OCI-LY7 (cell line): ENCODE data around the gene USP6. TPM values are rescaled to one million over a fixed set of nuclear protein-coding genes. Genes with fewer than 3 reads are reported as not detected.

Source experiments
- BruUV-seq: library from RNA; stranded (reverse); fragments of 400-500 nt; replicated peaks from 2 replicates; lab custom pipeline; 2021; lab: Mats Ljungman, UMichigan
- CTCF ChIA-PET: fragments of 300-600 bp; sonication (Branson Sonifier 250); formaldehyde crosslinking; loops from one replicate; lab custom pipeline; 2022; ENCODE audit warnings: antibody characterized with exemption; ENCODE audit not compliant: unreplicated experiment; lab: Charles Lee
- POLR2A ChIA-PET: fragments of 300-600 bp; sonication (Branson Sonifier 250); formaldehyde crosslinking; loops from one replicate; lab custom pipeline; 2022; ENCODE audit warnings: antibody characterized with exemption; lab: Charles Lee
- DNase-seq: peaks from one replicate; pipeline ENCODE4 v3.0.0-alpha.2; 2015; ENCODE audit warnings: low spot score
- H2AFZ ChIP-seq: fragments of 200-600 bp; sonication (generic), shearing (Covaris generic); 2 replicates; pipeline ENCODE4 v1.6.1; 2014; ENCODE audit warnings: mild to moderate bottlenecking, antibody characterized with exemption, low read length, moderate library complexity
- H3K27ac ChIP-seq: fragments of 200-600 bp; sonication (generic); 2 replicates; pipeline ENCODE4 v1.5.1; 2014; ENCODE audit warnings: mixed run types, low read depth, mild to moderate bottlenecking, moderate library complexity, low read length, inconsistent platforms; ENCODE audit not compliant: poor library complexity, severe bottlenecking
- H3K36me3 ChIP-seq: fragments of 200-600 bp; sonication (generic); 2 replicates; pipeline ENCODE4 v1.6.1; 2014; ENCODE audit warnings: mild to moderate bottlenecking, antibody characterized with exemption, low read length, moderate library complexity, mixed read lengths; ENCODE audit not compliant: insufficient read depth
- H3K4me1 ChIP-seq: fragments of 200-600 bp; sonication (generic); 2 replicates; pipeline ENCODE4 v1.5.1; 2014; ENCODE audit warnings: mild to moderate bottlenecking, low read length; ENCODE audit not compliant: insufficient read depth, poor library complexity, severe bottlenecking
- H3K4me2 ChIP-seq: fragments of 200-600 bp; sonication (generic); 2 replicates; pipeline ENCODE4 v1.6.1; 2014; ENCODE audit warnings: mild to moderate bottlenecking, low read length
- H3K4me3 ChIP-seq: fragments of 200-600 bp; sonication (generic); 2 replicates; pipeline ENCODE4 v1.5.1; 2014; ENCODE audit warnings: mild to moderate bottlenecking, low read depth, low read length; ENCODE audit not compliant: poor library complexity, severe bottlenecking
- H3K79me2 ChIP-seq: fragments of 200-600 bp; sonication (generic); 2 replicates; pipeline ENCODE4 v1.6.1; 2016; ENCODE audit warnings: low read depth, mild to moderate bottlenecking, low read length, moderate library complexity, mixed read lengths; ENCODE audit not compliant: insufficient read depth
- H3K9me2 ChIP-seq: fragments of 200-600 bp; sonication (generic); 2 replicates; pipeline ENCODE4 v1.6.1; 2016; ENCODE audit warnings: mild to moderate bottlenecking, low read length, mixed read lengths; ENCODE audit not compliant: insufficient read depth
- H3K9me3 ChIP-seq: fragments of 200-600 bp; sonication (generic); 2 replicates; pipeline ENCODE4 v1.6.1; 2014; ENCODE audit warnings: mild to moderate bottlenecking, mixed run types, low read length, mixed read lengths
- H4K20me1 ChIP-seq: fragments of 200-600 bp; sonication (generic); 2 replicates; pipeline ENCODE4 v1.6.1; 2014; ENCODE audit warnings: mild to moderate bottlenecking, antibody characterized with exemption, low read length, moderate library complexity, mixed read lengths; ENCODE audit not compliant: insufficient read depth
- CTCF ChIP-seq: fragments of 200-600 bp; sonication (generic); conservative IDR thresholded peaks from 2 replicates; pipeline ENCODE4 v1.5.1; 2014; ENCODE audit warnings: mild to moderate bottlenecking, antibody characterized with exemption, low read length, moderate library complexity, mixed read lengths
- EZH2phosphoT487 ChIP-seq: fragments of 200-600 bp; sonication (generic); IDR thresholded peaks from 2 replicates; pipeline ENCODE4 v1.6.1; 2018; ENCODE audit warnings: low read depth, borderline replicate concordance, mild to moderate bottlenecking, mixed run types, antibody characterized with exemption, low read length, moderate library complexity, mixed read lengths
- intact Hi-C: fragments of 100-400 bp; cut with micrococcal nuclease; formaldehyde crosslinking; loops from one replicate; pipeline ENCODE4 v1.10.0; 2022; ENCODE audit not compliant: unreplicated experiment
- total RNA-seq, 2 experiments: library from RNA; depleted of rRNA in 1 of 2; stranded (reverse); fragments of >200 nt in 1 of 2; shearing (Covaris generic) in 1 of 2; gene quantifications; 2 replicates each; pipeline ENCODE4 v1.2.3, GENCODE V29; 2014 to 2022

Gene USP6
- total RNA-seq, 2 experiments from 2014 or later, result 0.03 to 0.11 TPM

GRCh38 chr17:5203178-5203907, 87.5 kb downstream of the USP6 start:
- BruUV-seq, result no TSS peak
- H3K4me1 ChIP-seq, result peaks cover 22% of the 10 kb centered on the region
- POLR2A ChIA-PET, result interaction anchor here (1.1 kb wide), 1 partner anchor 34 kb away, joined by 4 read pairs; no protein-coding TSS in a partner anchor

GRCh38 chr17:5203908-5204294, 88.1 kb downstream of the USP6 start:
- CTCF ChIA-PET, result interaction anchor here (0.6 kb wide), 1 partner anchor 36 kb away, joined by 3 read pairs; no protein-coding TSS in a partner anchor

More at GRCh38 chr17:5203178-5203907, 87.5 kb downstream of the USP6 start:
- TF ChIP-seq EZH2phosphoT487, result no peak
- intact Hi-C loops, result no loop called here
- no peak overlapping the region for H3K4me2 ChIP-seq
- H3K27ac ChIP-seq, result no peak overlapping the region
- H3K9me2 ChIP-seq, result no peaks in the 10 kb centered on the region
- no peaks in the 10 kb centered on the region for H3K9me3 ChIP-seq
- H3K79me2 ChIP-seq, result no peaks in the 10 kb centered on the region
- H3K36me3 ChIP-seq, result no peaks in the 10 kb centered on the region
- H2AFZ ChIP-seq, result no peak overlapping the region
- no peak overlapping the region for H3K4me3 ChIP-seq
- CTCF ChIA-PET, result no interaction called here
- no peaks in the 10 kb centered on the region for H4K20me1 ChIP-seq
- no peak for DNase-seq

GRCh38 chr17:5209396-5209795, 93.6 kb downstream of the USP6 start:
- CTCF ChIA-PET, result no interaction called here
- Histone ChIP-seq H3K79me2 (no peaks in the 10 kb centered on the region), H3K9me2 (no peaks in the 10 kb centered on the region), H2AFZ (no peak overlapping the region), H3K4me2 (0 out of 2 replicates have a peak overlapping the region, but pooled peaks have one; percentile 69), H3K36me3 (no peaks in the 10 kb centered on the region), H3K9me3 (no peaks in the 10 kb centered on the region), H3K4me1 (peaks cover 47% of the 10 kb centered on the region), H3K27ac (peak overlapping the region; percentile 85), H4K20me1 (no peaks in the 10 kb centered on the region), H3K4me3 (no peak overlapping the region)
- DNase-seq, result no peak
- POLR2A ChIA-PET, result interaction anchor here (3.8 kb wide), 1 partner anchor 11 kb away, joined by 20 read pairs; no protein-coding TSS in a partner anchor
- BruUV-seq, result no TSS peak
- TF ChIP-seq EZH2phosphoT487 (no peak), CTCF (no peak)
- intact Hi-C loops, result no loop called here

More at GRCh38 chr17:5203908-5204294, 88.1 kb downstream of the USP6 start:
- H2AFZ ChIP-seq, result no peak overlapping the region
- H3K36me3 ChIP-seq, result no peaks in the 10 kb centered on the region
- no peaks in the 10 kb centered on the region for H3K9me2 ChIP-seq
- POLR2A ChIA-PET, result no interaction called here
- TF ChIP-seq CTCF, result no peak
- no peak for TF ChIP-seq EZH2phosphoT487
- no peak overlapping the region for H3K4me2 ChIP-seq
- H3K79me2 ChIP-seq, result no peaks in the 10 kb centered on the region
- no peak overlapping the region for H3K27ac ChIP-seq
- H3K4me1 ChIP-seq, result peaks cover 16% of the 10 kb centered on the region
- no peak for DNase-seq
- H3K9me3 ChIP-seq, result no peaks in the 10 kb centered on the region
- no TSS peak for BruUV-seq
- no peaks in the 10 kb centered on the region for H4K20me1 ChIP-seq
- intact Hi-C loops, result no loop called here
- no peak overlapping the region for H3K4me3 ChIP-seq
